GM12873 (cell line): ENCODE measurements around the gene SYT11.

ENCODE experiments used
- TF ChIP-seq, protein P1 (sequence below): IDR thresholded peaks from 2 replicates; pipeline ENCODE4 v1.5.1; 2012; ENCODE audit warnings: low read depth, mild to moderate bottlenecking, moderate library complexity, low read length, control low read depth; ENCODE audit not compliant: insufficient read depth; ENCODE audit errors: missing control alignments

SYT11 gene

DNA sequence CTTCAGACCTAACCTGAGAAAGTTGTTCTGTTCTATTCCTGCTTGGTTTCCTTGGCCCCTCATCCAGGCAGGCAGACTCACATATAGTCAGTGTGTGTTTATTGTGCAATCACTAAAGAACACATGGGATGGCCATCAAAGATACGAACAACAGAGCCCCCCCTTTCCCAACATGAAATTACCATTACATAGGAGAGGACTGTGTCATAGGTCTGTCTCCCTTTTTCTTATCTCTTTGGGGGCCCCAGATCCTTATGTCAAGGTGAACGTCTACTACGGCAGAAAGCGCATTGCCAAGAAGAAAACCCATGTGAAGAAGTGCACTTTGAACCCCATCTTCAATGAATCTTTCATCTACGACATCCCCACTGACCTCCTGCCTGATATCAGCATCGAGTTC lies 21.6 kb downstream of the SYT11 start:
- TF ChIP-seq, protein P1, sequence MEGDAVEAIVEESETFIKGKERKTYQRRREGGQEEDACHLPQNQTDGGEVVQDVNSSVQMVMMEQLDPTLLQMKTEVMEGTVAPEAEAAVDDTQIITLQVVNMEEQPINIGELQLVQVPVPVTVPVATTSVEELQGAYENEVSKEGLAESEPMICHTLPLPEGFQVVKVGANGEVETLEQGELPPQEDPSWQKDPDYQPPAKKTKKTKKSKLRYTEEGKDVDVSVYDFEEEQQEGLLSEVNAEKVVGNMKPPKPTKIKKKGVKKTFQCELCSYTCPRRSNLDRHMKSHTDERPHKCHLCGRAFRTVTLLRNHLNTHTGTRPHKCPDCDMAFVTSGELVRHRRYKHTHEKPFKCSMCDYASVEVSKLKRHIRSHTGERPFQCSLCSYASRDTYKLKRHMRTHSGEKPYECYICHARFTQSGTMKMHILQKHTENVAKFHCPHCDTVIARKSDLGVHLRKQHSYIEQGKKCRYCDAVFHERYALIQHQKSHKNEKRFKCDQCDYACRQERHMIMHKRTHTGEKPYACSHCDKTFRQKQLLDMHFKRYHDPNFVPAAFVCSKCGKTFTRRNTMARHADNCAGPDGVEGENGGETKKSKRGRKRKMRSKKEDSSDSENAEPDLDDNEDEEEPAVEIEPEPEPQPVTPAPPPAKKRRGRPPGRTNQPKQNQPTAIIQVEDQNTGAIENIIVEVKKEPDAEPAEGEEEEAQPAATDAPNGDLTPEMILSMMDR, result no peak

DNA sequence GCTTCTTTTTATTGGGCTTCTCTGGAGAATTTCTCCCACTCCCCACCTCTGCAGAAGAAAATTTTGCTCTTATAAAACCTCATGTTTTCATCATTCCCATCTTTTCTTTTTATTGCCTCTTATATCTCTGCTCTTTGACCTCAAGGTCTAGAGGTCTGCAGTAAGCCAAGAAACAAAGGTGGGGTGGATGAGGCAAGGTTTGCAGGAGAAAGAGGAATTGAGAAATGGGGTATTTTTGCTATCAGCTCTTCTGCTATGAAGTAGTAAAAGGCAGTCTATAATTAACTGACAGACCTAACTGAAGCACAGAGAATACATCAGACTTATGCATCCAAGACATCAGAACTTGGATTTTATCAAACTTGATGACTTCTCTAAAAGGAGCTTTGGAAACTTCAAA lies 22.9 kb downstream of the SYT11 start:
- TF ChIP-seq, protein P1, result no peak

DNA sequence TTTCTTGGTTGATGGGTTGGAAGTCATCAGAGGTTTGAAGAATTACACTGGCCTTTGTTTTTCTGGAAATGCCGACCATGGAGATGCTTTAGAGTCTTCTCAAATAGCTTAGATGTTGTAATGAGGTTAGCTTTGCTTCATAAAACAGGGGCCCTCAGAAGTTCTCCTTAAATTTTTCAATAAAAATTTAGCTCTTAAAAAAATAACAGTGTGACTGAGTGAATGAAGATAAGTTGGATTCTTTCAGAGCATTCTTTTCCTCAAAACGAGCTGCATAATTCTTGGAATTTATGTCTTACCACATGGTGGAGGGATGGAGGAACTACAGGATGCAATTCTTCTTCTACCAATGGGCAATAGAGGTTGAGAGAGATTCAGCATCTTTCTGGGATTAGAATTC lies 23.4 kb downstream of the SYT11 start:
- TF ChIP-seq, protein P1, result no peak

DNA sequence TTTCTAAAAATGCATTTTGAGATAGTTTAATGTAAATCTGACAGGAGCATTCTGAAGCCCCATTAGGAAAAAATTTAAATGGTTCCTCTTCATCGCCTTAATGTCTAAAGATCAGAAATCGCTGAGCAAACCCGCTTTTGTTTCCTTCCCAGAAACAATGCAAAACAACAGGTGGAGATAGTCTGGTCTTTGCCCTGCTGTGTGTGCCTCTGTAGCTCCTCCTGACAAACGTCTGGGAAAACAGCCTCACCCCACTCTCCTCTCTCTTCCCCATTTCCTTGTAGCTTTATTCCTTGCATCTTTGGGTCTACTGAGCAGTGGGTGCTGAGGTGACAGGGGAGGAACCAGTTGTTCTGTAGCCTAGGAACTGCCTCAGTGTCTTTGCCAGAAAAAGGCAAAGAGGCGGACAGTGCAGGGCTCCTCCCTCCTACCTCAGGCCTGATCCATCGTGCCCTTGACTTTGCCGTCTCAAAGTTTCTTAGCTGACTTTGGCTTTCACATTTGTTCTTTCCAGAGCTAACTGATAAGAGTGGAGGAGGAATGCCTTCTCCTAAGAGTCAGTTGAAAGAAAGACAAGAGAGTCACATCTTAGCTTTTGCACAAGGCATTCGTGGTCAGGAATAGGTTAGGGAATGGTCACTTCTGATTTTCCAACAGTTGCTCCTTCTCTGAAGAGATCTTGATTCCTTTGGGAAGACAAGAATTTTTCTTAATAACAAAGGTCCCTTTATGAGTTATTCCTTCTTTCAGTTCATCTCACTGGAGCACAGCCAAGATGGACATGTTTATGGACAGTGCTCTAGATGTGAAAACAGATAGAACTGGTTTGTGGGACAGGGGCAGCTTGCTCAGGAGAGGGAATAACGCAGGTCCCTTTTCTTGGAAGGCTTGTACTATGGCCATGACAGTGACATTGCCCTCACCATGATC lies 24.9 kb downstream of the SYT11 start:
- TF ChIP-seq, protein P1, result no peak

DNA sequence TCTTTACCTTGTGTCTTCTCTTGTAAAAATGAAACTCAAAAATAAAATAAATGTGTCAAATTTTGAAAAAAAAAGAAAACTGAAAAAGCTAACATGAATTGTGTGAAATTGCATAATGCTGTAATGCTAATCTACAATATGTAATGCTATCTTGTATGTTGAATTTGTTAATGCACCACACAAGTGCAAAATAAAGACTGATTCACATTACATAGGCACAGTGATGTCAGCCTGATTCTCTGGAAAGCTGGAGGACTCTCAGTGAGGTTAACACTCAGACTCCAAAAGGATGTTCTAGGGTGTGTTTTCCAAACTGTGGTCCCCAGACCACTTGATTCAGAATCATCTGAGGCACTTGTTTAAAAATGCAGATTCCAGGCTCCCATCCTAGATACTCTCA lies 25.6 kb downstream of the SYT11 start:
- TF ChIP-seq, protein P1, result no peak

DNA sequence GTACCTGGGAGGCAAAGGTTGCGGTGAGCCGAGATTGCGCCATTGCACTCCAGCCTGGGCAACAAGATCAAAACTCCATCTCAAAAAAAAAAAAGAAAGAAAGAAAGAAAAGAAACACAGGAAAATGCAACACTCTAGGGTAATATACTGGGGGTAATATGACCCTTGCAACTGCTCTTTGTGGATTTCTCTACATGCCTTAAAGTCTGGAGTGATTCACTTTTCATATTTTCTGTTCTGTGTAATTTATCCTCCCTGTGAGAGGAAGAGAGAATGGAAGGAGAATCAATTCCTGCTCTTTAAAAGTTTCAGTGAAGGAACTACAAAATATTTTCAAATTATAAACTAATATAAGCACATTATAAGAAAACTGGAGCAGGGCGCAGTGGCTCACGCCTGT lies 29.1 kb downstream of the SYT11 start:
- TF ChIP-seq, protein P1, result no peak

DNA sequence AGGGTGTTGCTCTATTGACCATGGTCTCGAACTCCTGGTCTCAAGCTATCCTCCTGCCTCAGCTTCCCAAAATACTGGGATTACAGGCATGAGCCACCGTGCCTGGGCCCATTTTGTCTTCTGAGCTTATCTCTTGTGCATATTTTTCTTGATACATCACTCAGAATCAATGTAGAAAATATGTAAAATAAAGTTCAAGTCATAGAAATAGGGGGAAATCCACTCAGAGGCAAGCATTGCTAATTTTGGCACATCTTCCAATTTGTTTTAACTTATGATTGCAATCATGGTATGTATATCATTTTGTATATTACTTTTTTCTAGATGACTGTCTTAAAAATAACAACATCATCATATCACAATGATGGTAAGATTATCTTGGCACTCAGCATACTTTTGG lies 30.2 kb downstream of the SYT11 start:
- TF ChIP-seq, protein P1, result no peak
